HG03378 (cell line): Measurements from ENCODE around the gene ATP8B3.

ENCODE experiments used
- ATAC-seq: cut with Tn5 transposase; IDR thresholded peaks from one replicate; pipeline ENCODE4 v1.9.1; 2021; ENCODE audit warnings: mild to moderate bottlenecking, moderate library complexity; ENCODE audit not compliant: unreplicated experiment

ATP8B3 gene

DNA sequence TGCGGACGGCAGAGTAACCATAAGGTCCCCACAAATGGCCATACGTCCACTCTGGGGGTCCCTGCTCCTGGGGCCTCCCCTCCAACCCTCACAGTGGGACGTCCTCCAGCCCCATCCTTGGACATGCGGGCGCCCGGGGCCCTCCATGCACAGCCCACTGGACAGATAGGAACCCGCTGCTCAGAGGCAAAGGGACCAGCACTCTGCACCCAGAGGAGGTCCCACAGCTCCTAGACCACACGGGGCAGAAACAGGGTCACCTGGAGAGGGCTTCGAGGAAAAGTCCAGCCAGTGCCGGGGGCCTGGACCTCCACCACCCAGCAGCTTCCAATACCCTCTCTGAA lies 25.1 kb upstream of the ATP8B3 start:
- ATAC-seq: no peak

DNA sequence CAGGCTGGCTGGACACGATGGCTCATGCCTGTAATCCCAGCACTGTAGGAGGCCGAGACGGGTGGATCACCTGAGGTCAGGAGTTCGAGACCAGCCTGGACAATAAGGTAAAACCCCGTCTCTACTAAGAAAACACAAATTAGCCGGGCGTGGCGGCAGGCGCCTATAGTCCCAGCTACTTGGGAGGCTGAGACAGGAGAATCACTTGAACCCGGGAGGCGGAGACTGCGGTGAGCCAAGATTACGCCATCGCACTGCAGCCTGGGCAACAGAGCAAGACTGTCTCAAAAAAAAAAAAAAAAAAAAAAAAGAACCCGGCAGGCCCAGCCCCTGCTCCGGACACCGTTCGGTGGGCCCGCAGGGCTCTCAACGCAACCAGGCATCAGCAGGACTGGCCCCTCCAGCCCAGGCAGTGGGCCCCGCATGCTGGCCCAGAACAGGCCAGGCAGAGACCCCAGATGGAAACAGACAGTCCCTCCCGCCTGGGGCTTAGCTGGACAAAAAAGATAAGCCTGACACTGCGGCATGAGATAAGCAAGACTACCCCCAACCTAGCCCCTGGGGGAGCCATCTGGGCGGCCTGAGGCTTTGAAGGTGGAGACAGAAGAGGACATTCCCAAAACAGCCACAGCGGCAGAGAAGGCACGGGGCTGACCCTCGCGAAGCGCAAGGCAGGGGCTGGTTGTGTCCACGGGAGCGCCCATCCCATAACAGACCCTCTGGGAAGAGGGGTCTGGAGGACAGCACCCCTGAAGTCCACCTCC lies 24.6 kb upstream of the ATP8B3 start:
- ATAC-seq: no peak

DNA sequence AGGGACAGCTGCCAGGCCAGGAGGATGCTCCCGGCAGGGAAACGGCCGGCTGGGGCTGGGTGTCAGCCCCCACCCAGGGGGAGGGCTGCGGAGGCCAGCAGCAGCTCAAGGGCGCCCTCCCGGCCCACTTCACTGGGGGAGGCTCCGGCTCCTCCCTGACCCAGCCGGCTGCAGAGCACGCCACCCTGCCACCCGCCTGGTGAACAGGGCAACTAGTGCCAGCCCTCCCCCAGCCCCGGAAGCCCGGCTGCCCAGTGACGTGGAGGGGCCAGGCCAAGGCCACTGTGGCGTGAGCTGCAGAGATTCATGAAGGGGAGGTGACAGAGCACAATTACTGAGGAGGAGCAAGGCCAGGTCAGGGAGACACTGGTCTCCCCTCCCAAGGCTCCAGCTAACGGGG lies 21.5 kb upstream of the ATP8B3 start:
- ATAC-seq: no peak

DNA sequence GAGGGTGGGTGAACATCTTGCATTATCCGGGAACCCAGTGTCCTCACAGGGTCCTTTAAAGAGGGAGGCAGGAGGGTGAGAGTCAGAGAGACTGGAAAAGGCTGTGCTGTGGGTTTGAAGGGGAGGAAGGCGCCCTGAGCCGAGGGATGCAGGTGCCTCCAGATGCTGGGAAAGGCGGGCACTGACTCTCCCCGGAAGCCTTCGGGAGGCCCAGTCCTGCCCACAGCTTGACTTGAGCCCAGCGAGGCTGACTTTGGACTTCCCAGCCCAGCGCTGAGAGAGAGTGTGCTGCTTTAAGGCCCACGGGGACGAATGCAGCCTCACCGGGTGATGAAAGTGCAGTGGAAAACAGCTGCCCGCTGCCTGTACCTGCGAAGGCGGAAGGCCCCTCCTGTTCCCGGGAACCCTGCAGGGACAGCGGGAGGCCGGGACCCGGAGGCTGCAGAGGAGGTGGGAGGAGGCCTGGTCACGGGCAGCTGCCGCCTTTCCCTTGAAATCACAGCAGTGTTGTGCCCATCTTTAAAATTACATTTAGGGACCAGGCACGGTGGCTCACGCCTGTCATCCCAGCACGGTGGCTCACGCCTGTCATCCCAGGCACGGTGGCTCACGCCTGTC lies 20.1 kb upstream of the ATP8B3 start:
- no peak for ATAC-seq

DNA sequence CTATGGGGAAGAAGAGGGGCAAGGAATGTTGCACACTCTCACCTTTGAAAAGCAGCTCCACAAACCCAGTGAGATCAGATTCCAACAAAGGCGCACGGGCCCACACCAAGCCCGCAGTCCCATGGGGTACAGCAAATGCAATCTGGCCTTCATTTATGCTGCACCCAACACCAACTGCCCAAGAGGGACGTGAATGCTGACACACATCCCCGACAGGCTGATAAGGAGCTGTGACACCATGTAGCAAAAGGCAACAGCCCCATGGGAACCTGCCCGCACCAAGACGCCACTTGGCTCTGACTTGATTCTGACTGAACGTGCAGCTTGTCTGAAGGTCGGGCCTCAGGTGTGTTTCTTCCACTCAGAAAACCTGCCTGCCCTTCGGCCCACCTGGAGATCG lies 18.9 kb upstream of the ATP8B3 start:
- ATAC-seq: no peak

DNA sequence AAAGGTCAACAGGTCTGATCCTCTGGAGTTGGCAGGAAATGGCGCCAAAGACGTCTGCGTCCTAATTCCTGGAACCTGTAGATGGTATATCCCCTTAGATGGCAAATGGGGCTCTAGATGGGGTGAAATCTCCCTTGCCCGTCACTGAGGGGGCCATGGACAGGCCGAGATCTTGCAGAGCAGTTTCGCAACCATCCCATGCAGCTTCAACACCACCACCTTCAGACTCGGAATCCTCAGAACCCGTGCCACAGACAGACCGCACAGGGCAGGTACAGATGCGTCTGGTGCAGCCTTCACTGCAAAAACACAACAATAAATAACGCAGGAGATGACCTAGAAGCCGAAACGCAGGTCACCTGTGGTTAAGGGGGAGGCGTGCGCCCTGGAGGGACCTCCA lies 18.5 kb upstream of the ATP8B3 start:
- no peak for ATAC-seq

DNA sequence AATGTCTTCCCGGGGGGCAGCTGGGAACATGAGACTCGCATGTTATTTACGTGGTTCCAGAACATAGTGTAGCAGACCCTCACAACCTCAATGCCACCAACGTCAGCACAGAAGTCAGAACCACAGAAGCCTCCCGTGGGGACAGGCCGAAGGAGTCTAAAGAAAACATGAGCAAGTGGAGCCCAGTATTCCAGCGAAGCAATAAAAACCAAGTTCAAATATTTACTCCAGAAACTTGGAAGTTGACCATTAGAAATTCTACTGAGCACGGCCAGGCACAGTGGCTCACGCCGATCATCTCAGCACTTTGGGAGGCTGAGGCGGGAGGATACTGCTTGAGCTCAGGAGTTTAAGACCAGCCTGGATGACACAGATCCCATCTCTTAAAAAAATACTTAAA lies 17.9 kb upstream of the ATP8B3 start:
- ATAC-seq: no peak

DNA sequence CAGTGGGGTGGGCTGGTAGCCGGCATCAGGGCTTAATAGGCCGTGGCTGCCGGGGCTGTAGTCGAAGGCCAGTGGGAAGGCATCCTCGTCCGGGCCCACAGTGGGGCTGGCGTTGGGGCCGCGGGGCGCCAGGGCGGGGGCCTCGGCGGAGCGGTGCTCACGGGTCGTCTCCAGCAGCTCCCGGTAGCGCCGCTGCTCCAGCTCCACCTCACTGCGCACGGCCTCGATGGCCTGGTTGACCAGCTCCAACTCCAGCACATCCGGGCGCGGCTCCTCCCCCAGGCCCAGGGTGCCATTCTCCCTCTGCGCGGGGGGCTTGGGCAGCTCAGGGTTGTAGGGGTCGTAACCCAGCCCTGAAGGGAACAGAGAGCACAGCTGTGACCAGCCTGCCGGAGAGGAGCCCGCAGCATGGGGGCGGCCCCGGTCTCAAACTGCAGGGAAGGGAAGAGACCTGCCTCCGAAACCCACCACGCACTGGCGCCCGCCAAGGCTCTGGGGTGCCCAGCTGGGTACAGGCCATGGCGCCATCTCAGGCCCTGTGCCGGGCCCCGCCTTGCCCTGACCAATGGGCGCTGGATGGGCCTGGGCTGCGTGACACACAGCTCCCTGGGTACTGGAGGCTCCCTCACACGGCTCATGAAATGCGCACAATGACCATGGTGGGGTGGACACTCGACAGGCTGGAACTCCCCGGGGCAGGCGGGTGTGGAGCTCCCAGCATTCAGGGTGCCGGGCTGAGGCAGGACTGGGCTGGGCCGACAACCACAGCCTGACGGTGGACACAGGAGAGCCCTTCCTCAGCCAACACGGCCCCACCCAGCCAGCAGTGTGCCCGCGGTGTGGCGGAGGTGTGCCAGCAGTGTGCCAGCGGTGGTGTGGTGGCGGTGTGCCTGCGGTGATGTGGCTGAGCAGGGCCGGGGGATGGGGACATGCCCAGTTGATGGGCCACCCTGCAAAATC lies 16.5 kb upstream of the ATP8B3 start:
- ATAC-seq: no peak

DNA sequence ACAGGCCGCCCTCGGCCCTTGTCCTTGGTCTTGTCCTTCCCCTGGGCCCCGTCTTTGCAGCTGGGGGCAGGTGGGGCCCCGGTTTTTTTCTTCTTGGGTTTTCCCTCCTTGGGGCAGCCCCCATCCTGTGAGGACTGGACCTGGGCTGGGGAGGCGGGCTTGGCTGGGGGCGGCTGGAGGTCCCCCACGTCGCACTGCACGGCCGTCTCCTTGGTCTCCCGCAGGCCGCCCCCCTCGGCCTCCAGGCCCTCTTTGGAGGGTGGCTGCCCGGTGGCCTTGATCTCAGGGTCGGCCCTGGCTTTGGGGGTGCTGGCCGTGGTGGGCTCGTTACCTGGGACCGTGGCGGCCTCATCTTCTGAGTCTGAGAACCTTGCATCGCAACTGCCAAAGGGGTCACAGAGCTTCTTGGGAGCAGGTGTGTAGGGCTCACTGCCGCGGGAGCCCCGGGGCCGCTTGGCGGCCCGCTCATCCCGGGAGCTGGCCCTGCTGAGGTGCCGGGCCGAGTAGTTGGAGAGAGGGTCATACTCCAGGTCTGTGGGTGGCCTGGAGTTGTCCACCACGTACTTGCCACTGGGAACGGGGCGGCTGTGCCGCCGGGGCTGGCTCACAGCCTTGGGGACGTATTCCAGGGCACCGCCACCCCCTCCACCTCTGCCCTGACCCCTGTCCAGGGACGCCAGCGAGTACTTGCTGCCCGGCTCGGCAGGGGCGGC lies 15.6 kb upstream of the ATP8B3 start:
- ATAC-seq: no peak

DNA sequence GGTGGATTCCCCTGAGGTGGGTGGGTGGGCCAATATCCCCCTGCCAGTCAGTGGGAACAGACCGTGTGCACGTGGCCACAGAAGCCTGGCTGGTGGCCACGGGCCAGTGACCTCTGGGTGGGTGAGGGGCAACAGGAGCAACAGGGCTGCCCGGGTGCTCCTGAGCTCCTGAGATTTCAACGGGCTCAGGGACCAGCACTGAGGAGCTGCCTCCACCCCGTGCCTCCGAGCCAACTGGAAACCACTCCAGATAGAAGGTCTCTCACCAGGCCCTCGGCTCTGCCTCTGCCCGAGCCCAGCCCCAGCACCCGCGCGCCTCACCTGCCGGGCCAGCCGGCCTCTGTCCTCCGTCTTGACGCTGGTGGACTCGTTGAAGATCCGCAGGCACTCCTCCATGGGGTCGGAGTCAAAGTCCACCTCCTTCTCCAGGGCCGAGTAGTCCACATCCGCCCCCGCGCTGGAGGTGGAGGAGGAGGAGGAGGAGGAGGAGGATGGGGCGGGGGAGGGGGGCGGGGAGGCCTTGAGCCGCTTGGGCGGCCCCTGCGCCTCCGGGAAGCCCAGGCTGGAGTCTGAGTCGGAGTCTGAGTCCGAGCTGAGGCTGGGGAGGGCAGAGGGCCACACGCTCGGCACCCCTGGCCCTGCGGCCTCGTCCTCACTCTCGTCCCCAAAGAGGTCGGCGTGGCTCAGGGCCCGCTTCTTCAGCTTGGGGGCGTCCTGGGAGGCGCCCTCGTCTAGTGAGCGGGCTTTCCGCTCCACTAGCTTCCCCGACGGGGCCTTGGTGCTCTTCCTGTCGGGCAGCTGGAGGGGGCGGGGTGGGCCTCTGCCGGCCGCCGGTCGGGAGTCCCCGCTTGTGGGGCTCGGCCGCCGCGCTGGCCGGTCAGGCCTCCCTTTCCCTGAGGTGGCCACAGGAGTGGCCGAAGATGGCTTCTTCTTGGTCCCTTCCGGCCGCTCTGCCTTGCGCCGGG lies 14.8 kb upstream of the ATP8B3 start:
- no peak for ATAC-seq

DNA sequence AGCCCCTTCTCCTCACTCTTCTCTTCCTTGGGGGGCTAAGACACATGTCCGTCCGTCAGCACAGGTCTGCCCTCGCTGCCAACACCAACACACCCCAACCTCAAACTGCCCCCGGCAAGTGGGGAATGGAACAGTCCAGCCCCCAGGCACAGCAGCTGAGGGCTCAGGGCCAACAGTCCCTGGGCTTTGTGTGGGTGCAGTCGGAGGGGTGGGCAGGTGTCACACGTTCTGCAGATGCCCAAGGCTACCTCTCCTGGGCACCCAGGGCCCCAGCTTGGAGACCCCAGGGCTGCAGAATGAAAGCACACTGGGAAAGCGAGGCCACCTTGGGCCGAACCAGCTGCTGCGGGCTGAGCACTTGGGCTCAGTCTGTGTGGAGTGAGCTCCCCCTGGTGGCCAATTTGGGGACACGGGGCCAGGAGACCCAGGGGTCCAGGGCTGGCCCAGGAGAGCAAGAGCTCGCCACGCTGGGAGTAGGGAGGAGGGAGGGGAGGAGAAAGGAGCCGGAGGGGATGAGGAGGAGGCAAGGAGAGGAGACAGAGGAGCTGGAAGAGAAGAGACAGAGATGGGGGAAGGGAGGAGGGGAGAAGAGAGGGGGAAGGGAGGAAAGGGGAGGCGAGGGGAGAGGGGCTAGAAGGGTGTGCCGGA lies 14.0 kb upstream of the ATP8B3 start:
- no peak for ATAC-seq

DNA sequence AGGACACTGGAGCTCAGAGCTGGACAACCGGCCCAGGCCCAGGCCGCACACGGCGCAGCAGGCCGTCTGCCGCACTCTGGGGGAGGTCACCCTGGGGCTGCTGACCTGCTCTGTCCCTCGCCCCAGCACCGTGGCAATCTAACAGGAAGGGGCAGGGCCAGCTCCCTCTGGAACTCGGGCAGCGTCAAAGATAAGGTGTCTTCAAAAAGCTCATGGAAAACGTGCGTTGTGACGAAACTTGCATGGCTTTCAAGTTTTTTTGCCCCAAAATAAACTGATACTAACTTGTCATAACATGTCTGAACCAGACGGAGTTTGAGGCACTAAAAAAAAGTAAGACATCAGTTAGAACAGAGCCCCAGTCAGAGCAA lies 12.2 kb upstream of the ATP8B3 start:
- no peak for ATAC-seq

DNA sequence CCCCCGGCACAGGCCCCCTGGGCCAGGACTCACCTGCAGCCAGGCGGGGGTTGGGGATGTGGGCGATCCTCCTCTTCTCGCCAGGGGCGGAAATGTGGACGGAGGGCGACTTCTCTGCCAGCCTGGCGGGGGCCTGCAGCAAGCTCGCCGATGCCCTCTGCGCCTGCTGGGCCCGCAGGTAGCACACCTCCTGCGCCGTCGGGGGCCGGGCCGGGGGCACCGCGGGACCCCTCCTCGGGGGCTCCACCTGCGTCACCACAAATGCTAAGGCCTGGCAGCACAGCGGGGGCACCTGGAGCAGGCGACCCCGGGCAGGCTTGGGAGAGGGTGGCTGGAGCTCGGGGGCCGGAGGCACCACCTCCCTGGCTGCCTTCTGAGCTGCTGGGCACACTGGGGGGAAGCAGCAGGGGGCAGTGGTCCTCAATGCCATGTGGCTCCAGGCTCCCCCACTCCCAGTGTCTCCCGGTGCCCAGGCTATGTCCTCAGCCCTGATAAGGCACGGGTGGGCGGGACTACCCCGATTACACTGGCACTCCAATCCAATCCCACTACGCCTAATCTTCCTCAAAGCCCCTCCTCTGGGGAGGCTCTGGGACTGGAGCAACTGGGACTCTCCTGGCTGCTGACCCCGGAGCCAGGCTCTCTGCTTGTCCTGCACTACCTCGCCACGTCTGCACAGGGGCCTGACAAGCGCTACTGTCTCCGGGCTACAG lies 11.6 kb upstream of the ATP8B3 start:
- ATAC-seq: no peak

DNA sequence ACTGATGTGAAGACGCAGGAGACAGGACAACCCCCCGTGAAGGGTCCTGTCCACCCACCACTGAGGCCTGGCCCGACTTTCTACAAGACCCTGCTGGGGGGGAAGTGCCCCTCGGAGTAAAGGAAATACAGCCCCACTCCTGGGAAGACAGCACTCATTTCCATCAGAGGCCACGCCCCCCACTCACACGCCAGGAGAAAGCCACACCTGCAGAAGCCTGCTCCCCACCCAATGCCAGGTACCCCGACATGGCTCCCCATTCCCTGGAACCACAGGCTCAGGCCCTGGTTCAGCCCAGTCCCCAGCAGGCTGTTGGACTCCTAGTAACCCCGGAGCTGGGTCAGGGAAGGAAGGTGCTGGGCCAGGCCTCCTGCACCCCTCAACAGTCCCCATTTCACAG lies 10.9 kb upstream of the ATP8B3 start:
- no peak for ATAC-seq

DNA sequence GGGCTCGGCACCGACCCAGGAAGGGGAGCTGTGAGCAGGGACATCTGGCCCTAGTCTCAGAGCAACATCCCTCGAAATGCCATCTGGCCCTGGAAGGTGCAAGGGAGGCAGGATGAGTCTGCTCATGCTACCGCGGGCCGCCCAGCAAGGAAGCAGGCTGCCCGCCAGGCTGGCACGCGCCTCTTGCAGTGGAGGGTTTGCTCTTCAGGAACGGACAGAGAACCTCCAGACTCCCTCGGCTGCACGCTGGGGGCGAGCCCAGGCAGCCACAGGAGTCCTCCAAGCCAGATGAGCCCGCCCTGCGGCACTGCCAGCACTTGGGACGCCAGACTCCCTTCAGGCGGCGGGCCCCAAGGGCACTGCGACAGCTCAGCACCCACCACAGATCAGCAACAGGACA lies 10.1 kb upstream of the ATP8B3 start:
- ATAC-seq: no peak

DNA sequence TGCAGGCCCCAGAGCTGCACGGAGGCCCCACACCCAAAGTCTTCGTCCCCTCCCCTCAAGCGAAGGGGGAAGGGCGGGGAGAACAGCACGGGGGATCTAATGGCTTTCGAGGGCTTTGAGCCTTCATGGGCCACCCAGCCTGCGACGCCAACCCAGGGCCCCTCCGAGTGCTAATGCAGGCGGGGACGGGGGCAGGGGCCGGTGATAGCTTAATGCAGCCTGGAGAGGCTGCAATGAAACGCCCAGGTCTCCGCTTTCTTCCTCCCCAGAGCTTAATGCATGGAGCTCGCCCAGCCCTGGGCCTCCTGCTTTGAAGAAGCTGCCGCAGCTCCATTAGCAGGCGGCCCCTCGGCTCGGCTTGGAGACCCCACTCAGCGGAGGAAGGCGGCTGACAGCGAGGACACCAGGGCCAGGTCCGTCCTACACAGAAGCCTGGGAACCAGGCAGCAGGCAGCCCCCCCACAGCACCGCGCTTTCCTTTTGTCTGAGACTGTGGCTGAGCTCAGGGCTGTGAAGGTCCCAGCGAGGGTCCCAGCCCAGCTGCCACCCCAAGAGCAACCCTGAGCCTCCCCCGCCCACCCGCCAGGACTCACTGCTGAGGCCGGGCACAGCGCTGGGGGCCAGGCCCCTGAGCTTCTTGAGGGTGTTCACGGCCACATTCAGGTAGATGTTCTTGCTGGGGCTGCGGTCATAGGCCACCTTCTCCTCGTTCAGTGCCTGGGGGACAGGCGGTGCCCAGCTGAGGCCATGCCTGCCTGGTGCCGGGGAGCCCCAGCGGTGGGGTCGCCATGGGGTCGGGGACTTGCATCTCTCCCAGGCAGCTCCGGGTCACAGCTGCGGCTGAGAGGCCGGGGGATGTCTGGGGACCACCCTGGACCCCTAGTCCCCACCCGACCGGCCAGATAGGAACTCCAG lies 7.5 kb upstream of the ATP8B3 start:
- no peak for ATAC-seq

DNA sequence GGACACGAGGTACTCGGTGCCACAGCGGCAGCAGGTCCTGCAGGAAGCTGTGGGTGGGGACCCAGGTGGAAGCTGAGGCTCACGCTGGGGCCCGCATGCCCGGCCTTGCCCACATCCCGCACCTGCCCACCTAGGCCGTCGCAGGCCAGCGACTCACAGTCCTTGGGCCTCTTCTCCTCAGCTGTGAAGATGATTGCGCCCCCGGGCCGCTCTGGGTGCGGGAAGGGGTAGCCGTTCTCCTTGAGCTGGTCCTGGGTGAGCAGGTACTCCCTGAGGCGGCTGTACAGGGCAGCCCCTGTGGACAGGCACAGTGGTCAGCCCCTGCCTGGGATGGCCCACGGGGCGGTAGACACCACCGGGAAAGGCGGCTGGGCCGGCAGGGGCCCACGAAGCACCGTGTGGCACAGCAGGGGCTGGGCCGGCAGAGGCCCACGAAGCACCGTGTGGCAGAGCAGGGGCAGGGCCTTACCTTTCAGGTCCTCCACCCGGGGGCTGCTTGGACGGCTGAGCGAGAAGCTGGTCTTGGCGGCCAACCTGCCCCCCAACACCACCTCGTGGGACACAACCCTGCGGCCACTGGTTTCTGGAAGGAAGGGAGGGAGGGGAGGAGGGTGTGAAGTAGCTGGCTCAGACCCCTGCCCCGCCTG lies 6.6 kb upstream of the ATP8B3 start:
- ATAC-seq: no peak
